G401 (cell line): ENCODE results near the gene GTF2I. TPM values are rescaled to one million over a fixed set of nuclear protein-coding genes. Genes with fewer than 3 reads are reported as not detected.
"Not testable (repeated sequence)": the region's sequence is repeated elsewhere in the genome, so short reads cannot be mapped to it uniquely, and the experiment has no call there.

Experiments
- DNase-seq: peaks from one replicate; pipeline ENCODE4 v3.0.0-alpha.2; 2015; ENCODE audit warnings: low spot score
- in situ Hi-C: cut with HindIII; loops from 2 replicates; pipeline ENCODE4 v1.10.0; 2016; ENCODE audit warnings: low sequenced_read_pairs, mixed read lengths
- total RNA-seq: library from RNA; depleted of rRNA; stranded (reverse); fragments of >200 nt; shearing (Covaris generic); gene quantifications from 2 replicates; pipeline ENCODE4 v1.2.3, GENCODE V29; 2014; rRNA removed

GTF2I gene
- 61.6 and 105 TPM in 2 replicates for total RNA-seq

- in situ Hi-C loops = no loop called here
- DNase-seq = no peak
Measured at GRCh38 chr7:74657692-74658177, at the start of gene GTF2I. TSS of gene GTF2I (plus strand) at chr7:74657718. CDS start at chr7:74689129, 31,411 bp downstream.

GRCh38 chr7:74612015-74612829 lies 45.3 kb upstream of the GTF2I start:
- DNase-seq = peak; percentile 68

GRCh38 chr7:74615933-74616780 lies 41.4 kb upstream of the GTF2I start:
- no peak for DNase-seq
- in situ Hi-C loops = no loop called here

More at GRCh38 chr7:74612015-74612829, 45.3 kb upstream of the GTF2I start:
- in situ Hi-C loops = no loop called here

GRCh38 chr7:74617180-74617744 lies 40.3 kb upstream of the GTF2I start:
- in situ Hi-C loops = no loop called here
- no peak for DNase-seq

GRCh38 chr7:74619235-74619860 lies 38.2 kb upstream of the GTF2I start:
- in situ Hi-C loops = no loop called here
- peak; percentile 91 for DNase-seq

GRCh38 chr7:74622228-74622749 lies 35.2 kb upstream of the GTF2I start:
- in situ Hi-C loops = no loop called here
- DNase-seq = no peak

- in situ Hi-C loops = no loop called here
- no peak for DNase-seq
Measured at GRCh38 chr7:74623135-74623534, 34.4 kb upstream of the GTF2I start.

GRCh38 chr7:74625446-74625845 lies 32.1 kb upstream of the GTF2I start:
- in situ Hi-C loops = no loop called here
- peak; percentile 38 for DNase-seq

GRCh38 chr7:74627661-74628411 lies 29.7 kb upstream of the GTF2I start:
- in situ Hi-C loops = no loop called here

GRCh38 chr7:74632505-74632904 lies 25.0 kb upstream of the GTF2I start:
- in situ Hi-C loops = no loop called here
- DNase-seq = no peak

More at GRCh38 chr7:74627661-74628411, 29.7 kb upstream of the GTF2I start:
- DNase-seq = peak; percentile 35

- no peak for DNase-seq
- in situ Hi-C loops = no loop called here
Measured at GRCh38 chr7:74633451-74633921, 24.0 kb upstream of the GTF2I start.

GRCh38 chr7:74637745-74638144 lies 19.8 kb upstream of the GTF2I start:
- in situ Hi-C loops = no loop called here
- DNase-seq = no peak

GRCh38 chr7:74650055-74650454 lies 7.5 kb upstream of the GTF2I start:
- DNase-seq, in situ Hi-C loops: not testable (repeated sequence)

- DNase-seq, in situ Hi-C loops: not testable (repeated sequence)
Measured at GRCh38 chr7:74650493-74651132, 6.9 kb upstream of the GTF2I start.

GRCh38 chr7:74651133-74651504 lies 6.4 kb upstream of the GTF2I start:
- DNase-seq, in situ Hi-C loops: not testable (repeated sequence)

- no peak for DNase-seq
- in situ Hi-C loops = no loop called here
Measured at GRCh38 chr7:74653686-74654181, 3.8 kb upstream of the GTF2I start.

- no peak for DNase-seq
- in situ Hi-C loops = no loop called here
Measured at GRCh38 chr7:74654811-74655210, 2.7 kb upstream of the GTF2I start.
